ENCODE measurements around the gene ZSCAN16. TPM values are rescaled to one million over a fixed set of nuclear protein-coding genes. Genes with fewer than 3 reads are reported as not detected.

The ZSCAN16 gene
- total and polyA plus RNA-seq, 8 donors = 3.8 to 13.0 (median 6.1) TPM; not detected in 1

DNA sequence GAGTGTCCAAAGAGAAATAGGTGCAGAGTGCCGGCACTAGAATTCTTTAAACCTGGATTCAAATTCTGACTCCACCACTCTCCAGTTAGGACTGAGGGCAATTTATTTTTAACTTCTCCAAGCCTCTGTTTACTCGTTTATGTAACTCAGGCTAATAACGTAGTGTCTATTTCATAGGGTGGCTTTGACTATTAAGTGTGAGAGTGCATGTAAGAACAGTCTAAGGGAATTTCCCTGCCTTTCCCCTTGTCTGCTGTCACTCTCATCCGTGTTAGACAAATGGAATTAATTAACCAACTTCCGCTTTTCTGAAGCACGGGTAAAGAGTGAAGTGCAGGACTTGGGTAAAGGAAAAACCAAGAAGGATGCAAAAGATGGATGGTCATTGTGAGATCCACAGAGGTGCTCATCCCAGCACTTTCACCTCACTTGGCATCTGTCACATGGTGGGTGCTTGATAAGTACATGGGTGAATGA, 13.1 kb downstream of the ZSCAN16 start:
- peak in 1 of 2 donors; percentile 34 for DNase-seq
- Histone ChIP-seq H3K36me3 (no peaks in the 10 kb centered on the region), H3K27me3 (no peaks in the 10 kb centered on the region), H3K4me1 (peaks cover 6 to 53% (median 37%) of the 10 kb centered on the region in 4 donors), H3K4me3 (peak overlapping the region; percentile 66 to 85 (median 78)), H3K27ac (peak overlapping the region; percentile 92 to 94 (median 93)), H3K9me3 (no peaks in the 10 kb centered on the region)
- no peak for TF ChIP-seq POLR2AphosphoS5 (IDR thresholded peaks at IDR 0.05)
- TF ChIP-seq, protein P1, sequence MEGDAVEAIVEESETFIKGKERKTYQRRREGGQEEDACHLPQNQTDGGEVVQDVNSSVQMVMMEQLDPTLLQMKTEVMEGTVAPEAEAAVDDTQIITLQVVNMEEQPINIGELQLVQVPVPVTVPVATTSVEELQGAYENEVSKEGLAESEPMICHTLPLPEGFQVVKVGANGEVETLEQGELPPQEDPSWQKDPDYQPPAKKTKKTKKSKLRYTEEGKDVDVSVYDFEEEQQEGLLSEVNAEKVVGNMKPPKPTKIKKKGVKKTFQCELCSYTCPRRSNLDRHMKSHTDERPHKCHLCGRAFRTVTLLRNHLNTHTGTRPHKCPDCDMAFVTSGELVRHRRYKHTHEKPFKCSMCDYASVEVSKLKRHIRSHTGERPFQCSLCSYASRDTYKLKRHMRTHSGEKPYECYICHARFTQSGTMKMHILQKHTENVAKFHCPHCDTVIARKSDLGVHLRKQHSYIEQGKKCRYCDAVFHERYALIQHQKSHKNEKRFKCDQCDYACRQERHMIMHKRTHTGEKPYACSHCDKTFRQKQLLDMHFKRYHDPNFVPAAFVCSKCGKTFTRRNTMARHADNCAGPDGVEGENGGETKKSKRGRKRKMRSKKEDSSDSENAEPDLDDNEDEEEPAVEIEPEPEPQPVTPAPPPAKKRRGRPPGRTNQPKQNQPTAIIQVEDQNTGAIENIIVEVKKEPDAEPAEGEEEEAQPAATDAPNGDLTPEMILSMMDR (IDR thresholded peaks at IDR 0.05) = no peak
- no peak for TF ChIP-seq EP300 (IDR thresholded peaks at IDR 0.05)
- no peak for TF ChIP-seq POLR2A (IDR thresholded peaks at IDR 0.05)
- 1 to 3% (median 2%) methylated on average over 6 of the region's 6 CpGs for WGBS, 5 donors
- intact Hi-C loops (cut with DNase I; ENCODE audit: low total_unique reads) = no loop called here

DNA sequence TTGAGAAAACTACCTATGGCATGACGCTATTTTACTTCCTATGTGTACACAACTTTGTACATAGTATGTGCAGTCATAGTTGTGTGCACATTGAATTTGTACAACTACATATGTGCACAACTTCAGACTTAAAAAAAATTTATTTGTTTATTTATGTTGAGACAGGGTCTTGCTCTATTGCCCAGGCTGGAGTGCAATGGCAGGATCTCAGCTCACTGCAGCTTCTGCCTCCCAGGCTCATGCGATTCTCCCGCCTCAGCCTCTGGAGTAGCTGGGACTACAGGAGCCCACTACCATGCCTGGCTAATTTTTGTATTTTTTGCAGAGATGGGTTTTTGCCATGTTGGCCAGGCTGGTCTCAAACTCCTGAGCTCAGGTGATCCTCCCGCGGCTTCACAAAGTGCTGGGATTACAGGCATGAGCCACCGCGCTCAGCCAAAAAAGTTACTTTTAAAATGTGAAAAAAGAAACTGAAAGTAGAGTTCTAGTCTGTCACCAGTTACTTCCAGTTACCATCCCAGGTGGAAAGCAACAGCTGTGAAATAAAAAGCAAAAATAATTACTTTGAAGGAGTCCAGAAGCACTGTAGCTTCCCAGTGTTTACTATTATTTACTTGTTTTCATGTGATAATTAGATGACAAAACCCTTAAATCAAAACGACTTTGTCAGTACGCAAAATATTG, 15.6 kb downstream of the ZSCAN16 start:
- no peak for DNase-seq
- Histone ChIP-seq H3K9me3 (no peaks in the 10 kb centered on the region), H3K27me3 (no peaks in the 10 kb centered on the region), H3K36me3 (peaks cover 0 to 9% (median 7%) of the 10 kb centered on the region in 4 donors), H3K4me1 (peaks cover 10 to 62% (median 49%) of the 10 kb centered on the region in 4 donors), H3K27ac (no peak overlapping the region), H3K4me3 (peak overlapping the region in 2 of 4 donors; percentile 13 to 15)
- intact Hi-C loops (cut with DNase I; ENCODE audit: low total_unique reads) = no loop called here
- TF ChIP-seq EP300 (IDR thresholded peaks at IDR 0.05) (no peak), POLR2AphosphoS5 (IDR thresholded peaks at IDR 0.05) (no peak), POLR2A (IDR thresholded peaks at IDR 0.05) (no peak)
- TF ChIP-seq, protein P1 (IDR thresholded peaks at IDR 0.05) = no peak
- WGBS, 5 donors = 59 to 82% (median 68%) methylated on average over 9 of the region's 9 CpGs

DNA sequence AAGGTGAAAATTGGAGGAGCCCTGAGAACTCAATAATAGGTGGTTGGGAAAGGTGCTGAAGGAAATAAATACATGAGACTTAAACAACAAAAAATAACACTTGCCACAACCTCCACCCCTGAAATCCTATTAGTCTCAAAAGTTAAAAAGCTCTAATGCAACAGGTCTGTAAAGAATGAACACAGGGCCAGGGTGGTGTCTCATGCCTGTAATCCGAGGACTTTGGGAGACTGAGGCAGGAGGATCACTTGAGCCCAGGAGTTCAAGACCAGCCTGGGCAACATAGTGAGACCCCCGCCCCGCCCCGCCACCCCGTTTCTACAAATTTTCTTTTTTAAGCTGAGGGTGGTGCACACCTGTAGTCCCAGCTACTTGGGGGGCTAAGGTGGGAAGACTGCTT, 16.2 kb downstream of the ZSCAN16 start:
- no peaks in the 10 kb centered on the region for H3K27me3 ChIP-seq
- WGBS, 5 donors = 60 to 77% (median 62%) methylated on average over 5 of the region's 5 CpGs
- H3K4me3 ChIP-seq = peak overlapping the region in 1 of 4 donors; percentile 15
- peaks cover 0 to 15% (median 14%) of the 10 kb centered on the region in 4 donors for H3K36me3 ChIP-seq
- TF ChIP-seq EP300 (IDR thresholded peaks at IDR 0.05) = no peak
- TF ChIP-seq POLR2AphosphoS5 (IDR thresholded peaks at IDR 0.05) = no peak
- TF ChIP-seq POLR2A (IDR thresholded peaks at IDR 0.05) = no peak
- TF ChIP-seq, protein P1 (IDR thresholded peaks at IDR 0.05) = no peak
- H3K27ac ChIP-seq = no peak overlapping the region
- H3K9me3 ChIP-seq = no peaks in the 10 kb centered on the region
- peaks cover 10 to 62% (median 50%) of the 10 kb centered on the region in 4 donors for H3K4me1 ChIP-seq
- intact Hi-C loops (cut with DNase I; ENCODE audit: low total_unique reads) = no loop called here
- DNase-seq = no peak

DNA sequence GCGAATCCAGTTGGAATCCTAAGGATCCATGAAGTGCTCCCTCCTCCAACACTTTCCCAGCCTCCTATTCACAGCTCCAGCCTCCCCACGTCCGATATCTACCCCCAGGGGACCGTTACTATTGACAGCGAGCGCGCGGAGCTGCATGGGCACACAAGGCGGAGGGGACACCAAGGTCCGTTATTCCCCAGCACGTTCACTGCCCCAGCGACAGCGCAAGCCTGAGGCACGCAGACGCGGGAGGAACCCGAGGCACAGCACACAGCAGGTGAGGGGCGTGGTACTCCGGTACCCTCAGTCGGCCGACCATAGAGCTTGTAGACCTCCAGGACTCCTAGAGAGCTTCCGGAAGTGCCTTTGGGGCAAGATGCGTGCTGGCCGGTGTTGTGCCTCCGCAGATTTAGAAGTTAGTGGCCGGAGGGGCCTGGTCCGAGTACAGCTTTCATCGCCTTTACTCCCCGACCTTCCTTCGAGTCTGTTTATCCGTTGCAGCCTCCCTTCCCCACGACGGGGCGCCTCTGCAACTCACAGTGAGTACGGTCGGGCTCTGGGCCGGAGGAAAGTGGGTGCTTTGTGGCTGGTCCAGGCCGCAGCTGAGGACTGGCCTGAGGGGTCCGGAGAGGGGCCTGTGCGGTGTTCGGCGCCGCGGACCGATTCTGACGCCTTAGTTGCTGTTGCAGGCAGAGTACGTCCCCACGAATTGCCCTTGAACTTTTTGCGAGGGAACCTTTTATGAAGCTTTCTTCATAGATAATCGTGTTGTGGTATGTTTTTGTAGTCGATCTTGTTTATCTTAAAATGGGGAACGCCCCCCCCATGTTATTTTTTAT, 17.3 kb downstream of the ZSCAN16 start, which contains the start of gene ZKSCAN8:
TSS of gene ZKSCAN8 (plus strand) at position 384 of the 830 bp plus-strand sequence. CDS start 6,525 bp downstream, outside the sequence.
- Histone ChIP-seq H3K4me1 (peaks cover 10 to 60% (median 48%) of the 10 kb centered on the region in 4 donors), H3K36me3 (peaks cover 0 to 21% (median 19%) of the 10 kb centered on the region in 4 donors), H3K27me3 (no peaks in the 10 kb centered on the region), H3K9me3 (no peaks in the 10 kb centered on the region), H3K4me3 (peak within 1 kb of the TSS; percentile 69 to 97 (median 89)), H3K27ac (peak within 1 kb of the TSS; percentile 28 to 85 (median 83))
- peak; percentile 78 to 94 for DNase-seq
- 0 to 1% (median 0%) methylated on average over 47 to 52 of the region's 52 CpGs for whole genome bisulfite sequencing, 5 donors
- TF ChIP-seq POLR2AphosphoS5 (IDR thresholded peaks at IDR 0.05) (peak in 2 of 3 donors; percentile 53 to 74), POLR2A (IDR thresholded peaks at IDR 0.05) (no peak)
- intact Hi-C loops (cut with DNase I; ENCODE audit: low total_unique reads) = no loop called here
